GM12878 (cell line): Measurements from ENCODE around the gene NT5E. TPM values are rescaled to one million over a fixed set of nuclear protein-coding genes. Genes with fewer than 3 reads are reported as not detected.

Experiments
- ATAC-seq: fragments of 200-7000 bp; cut with Tn5 transposase; 3 replicates; pipeline ENCODE4 v1.9.1; 2020; ENCODE audit warnings: mild to moderate bottlenecking, moderate library complexity
- BruUV-seq: library from RNA; stranded (reverse); fragments of 400-500 nt; replicated peaks from 2 replicates; lab custom pipeline; 2021; lab: Mats Ljungman, UMichigan
- CTCF ChIA-PET: fragments of 300-600 bp; sonication (Branson Sonifier 250); formaldehyde crosslinking; extraction: SDS; loops from one replicate; lab custom pipeline; 2021; ENCODE audit warnings: inconsistent platforms; lab: Yijun Ruan, JAX
- POLR2A ChIA-PET: fragments of 350-600 bp; formaldehyde crosslinking; extraction: SDS; loops from one replicate; lab custom pipeline; 2021; ENCODE audit warnings: inconsistent platforms; lab: Charles Lee
- RAD21 ChIA-PET: fragments of 300-600 bp; sonication (Branson Sonifier 250); formaldehyde crosslinking; loops from one replicate; lab custom pipeline; 2023; ENCODE audit warnings: antibody characterized with exemption; ENCODE audit not compliant: unreplicated experiment; lab: Charles Lee
- SMC1A ChIA-PET: fragments of 300-600 bp; sonication (Branson Sonifier 250); formaldehyde crosslinking; loops from one replicate; lab custom pipeline; 2023; ENCODE audit not compliant: unreplicated experiment, uncharacterized antibody; lab: Charles Lee
- DNase-seq: peaks from one replicate; pipeline ENCODE4 v3.0.0-alpha.2; 2011; ENCODE audit warnings: low read depth, low spot score
- FAIRE-seq: peaks from 3 replicates; lab custom pipeline; 2011; peaks lifted over from hg19 to GRCh38; lab: Jason Lieb, UNC
- H2AFZ ChIP-seq: 2 replicates; pipeline ENCODE4 v1.6.0; 2011; ENCODE audit warnings: low read depth, low read length, control low read depth; ENCODE audit not compliant: control insufficient read depth
- H3K27ac ChIP-seq: 2 replicates; pipeline ENCODE4 v1.5.1; 2011; ENCODE audit warnings: control low read depth; ENCODE audit not compliant: control insufficient read depth, insufficient read depth
- H3K27me3 ChIP-seq, 2 experiments: replicated peaks in 1 of 2; 2 replicates each; pipeline versions ENCODE4 v1.6.0 to v1.6.1; 2011; ENCODE audit warnings: low read length in 1 of 2; ENCODE audit not compliant: control insufficient read depth in 2 of 2, insufficient read depth in 2 of 2
- H3K36me3 ChIP-seq, 2 experiments: 2 replicates each; pipeline ENCODE4 v1.5.1; 2011; ENCODE audit warnings: low read length in 1 of 2; ENCODE audit not compliant: control insufficient read depth in 2 of 2, insufficient read depth in 2 of 2
- H3K4me1 ChIP-seq: 2 replicates; pipeline ENCODE4 v1.6.1; 2011; ENCODE audit warnings: mild to moderate bottlenecking, low read length, moderate library complexity, mixed read lengths; ENCODE audit not compliant: control insufficient read depth, insufficient read depth
- H3K4me2 ChIP-seq: 2 replicates; pipeline ENCODE4 v1.6.0; 2011; ENCODE audit warnings: control low read depth; ENCODE audit not compliant: control insufficient read depth, insufficient read depth
- H3K4me3 ChIP-seq: fragments of 200-600 bp; sonication (generic); 2 replicates; pipeline ENCODE4 v1.5.1; 2016
- H3K79me2 ChIP-seq: 2 replicates; pipeline ENCODE4 v1.6.0; 2011; ENCODE audit warnings: low read length; ENCODE audit not compliant: control insufficient read depth, insufficient read depth
- H3K9ac ChIP-seq: 2 replicates; pipeline ENCODE4 v1.8.0; 2011; ENCODE audit warnings: low read length, control low read depth, mixed read lengths; ENCODE audit not compliant: control insufficient read depth, insufficient read depth
- H3K9me3 ChIP-seq: replicated peaks from 3 replicates; pipeline ENCODE4 v1.5.1; 2011; ENCODE audit warnings: mild to moderate bottlenecking, low read length; ENCODE audit not compliant: control insufficient read depth, insufficient read depth
- H4K20me1 ChIP-seq: 2 replicates; pipeline ENCODE4 v1.6.0; 2011; ENCODE audit not compliant: control insufficient read depth, insufficient read depth
- NFYB ChIP-seq: IDR thresholded peaks from 2 replicates; pipeline ENCODE4 v1.6.1; 2011; ENCODE audit warnings: low read depth, mild to moderate bottlenecking, low read length, improper control_type of control experiment, moderate library complexity; ENCODE audit not compliant: insufficient read depth
- RBBP5 ChIP-seq: fragments of 200-600 bp; sonication (generic); conservative IDR thresholded peaks from 2 replicates; pipeline ENCODE4 v1.6.1; 2016
- SIX5 ChIP-seq: IDR thresholded peaks from 2 replicates; pipeline ENCODE4 v1.6.1; 2011; ENCODE audit warnings: mild to moderate bottlenecking, low read depth, low read length, moderate library complexity; ENCODE audit not compliant: severe bottlenecking
- SKIL ChIP-seq: fragments of 450-650 bp; IDR thresholded peaks from 2 replicates; pipeline ENCODE4 v1.6.1; 2017; ENCODE audit warnings: mild to moderate bottlenecking, low read depth, inconsistent platforms; ENCODE audit not compliant: poor library complexity, severe bottlenecking
- SREBF2 ChIP-seq: IDR thresholded peaks from 2 replicates; pipeline ENCODE4 v1.6.1; 2012; ENCODE audit warnings: mild to moderate bottlenecking, low read length
- WGBS: methylation state at CpG from one replicate; pipeline ENCODE4 v1.1.6; 2016; ENCODE audit warnings: low lambda C conversion rate; ENCODE audit not compliant: insufficient replicate concordance, insufficient coverage; ENCODE audit errors: missing lambda C conversion rate; 5-methylcytosine and 5-hydroxymethylcytosine counted together
- in situ Hi-C: fragments of 300-500 bp; cut with MboI; formaldehyde crosslinking; loops from 9 replicates; pipeline ENCODE4 v1.14.3; 2018; ENCODE audit warnings: mixed read lengths
- intact Hi-C: fragments of 100-400 bp; cut with micrococcal nuclease; formaldehyde crosslinking; loops from one replicate; pipeline ENCODE4 v1.14.2; 2022; ENCODE audit not compliant: unreplicated experiment
- polyA plus RNA-seq, 11 experiments: library from polyadenylated mRNA; depleted of rRNA in 4 of 11; unstranded in 6 of 11; stranded (reverse) in 5 of 11; fragments of >200 nt; fragmentation: Nextera tagmentation in 4 of 11; fragmentation: Illumina TruSeq in 1 of 11; extraction: Ambion mirVana in 4 of 11; extraction: Trizol in 1 of 11; gene quantifications; 1 replicate in 1 of 11; 2 replicates in 10 of 11; pipeline versions ENCODE4 v1.2.1 to v1.2.3, GENCODE V29; 2011 to 2016; ENCODE audit warnings: inconsistent platforms in 2 of 11, missing spikeins in 2 of 11, low read depth in 1 of 11
- total RNA-seq, 4 experiments: library from RNA; depleted of rRNA in 3 of 4; stranded (reverse); fragments of >200 nt in 3 of 4; fragmentation: Illumina TruSeq in 1 of 4; extraction: Trizol in 1 of 4; gene quantifications; 2 replicates each; pipeline versions ENCODE4 v1.2.1 to v1.2.3, GENCODE V29; 2013 to 2021
- TF ChIP-seq, protein P1 (sequence below): IDR thresholded peaks from 2 replicates; pipeline ENCODE4 v1.6.1; 2012; ENCODE audit warnings: low read length, inconsistent platforms
- TF ChIP-seq, protein P2 (sequence below): IDR thresholded peaks from 2 replicates; pipeline ENCODE4 v1.6.1; 2012; ENCODE audit warnings: mild to moderate bottlenecking, low read depth, low read length
- TF ChIP-seq, protein P3 (sequence below): fragments of 450-650 bp; formaldehyde crosslinking; IDR thresholded peaks from 2 replicates; pipeline ENCODE4 v1.4.0; 2020; ENCODE audit warnings: mild to moderate bottlenecking, moderate library complexity

The NT5E gene
- total and polyA plus RNA-seq, 10 of the 15 experiments (the other 5 are each of a cell fraction or from before 2014, with no cell fraction given), result 1.9 to 9.7 (median 7.3) TPM

DNA sequence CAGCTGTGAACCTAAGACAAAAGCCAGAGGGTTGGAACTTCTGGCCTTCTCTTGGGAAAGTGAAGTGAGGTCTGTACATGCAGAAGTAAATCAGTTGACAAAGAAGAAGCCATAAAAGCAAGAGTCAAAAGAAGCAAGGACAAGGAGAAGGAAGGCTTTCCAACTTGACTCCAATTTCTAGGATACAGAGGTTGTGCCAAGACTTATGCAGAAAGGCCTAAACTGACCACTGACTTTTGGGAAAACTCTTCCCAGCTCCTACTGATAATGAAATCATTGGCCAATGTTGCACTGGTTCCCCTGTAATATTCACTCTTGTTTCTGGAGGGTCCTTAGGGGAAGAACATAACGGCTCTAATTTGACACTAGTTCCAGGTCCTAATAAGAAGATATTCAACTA is 29.3 kb upstream of the NT5E start:
- Histone ChIP-seq H3K4me2 (no peak overlapping the region), H3K4me3 (no peak overlapping the region), H3K9ac (no peak overlapping the region), H3K79me2 (no peaks in the 10 kb centered on the region), H3K36me3 (no peaks in the 10 kb centered on the region), H3K9me3 (peaks cover 3% of the 10 kb centered on the region; the same call in 2 of the 3 replicates), H3K27me3 (no peaks in the 10 kb centered on the region), H2AFZ (no peak overlapping the region), H4K20me1 (no peaks in the 10 kb centered on the region), H3K4me1 (peaks cover 9% of the 10 kb centered on the region), H3K27ac (no peak overlapping the region)
- FAIRE-seq (no peak), DNase-seq (no peak), ATAC-seq (no peak)
- POLR2A ChIA-PET, result interaction anchor here (4.7 kb wide), 1 partner anchor 29 kb away, joined by 27 read pairs; the partner anchor contains the start of gene NT5E
- SMC1A ChIA-PET, result interaction anchor here (1.0 to 2.4 kb wide), 5 partner anchors 10 to 63 kb away, joined by 5 to 11 read pairs (median 6); partner anchors contain the start of gene NT5E
- WGBS, result 94% methylated on average over 1 of the region's 1 CpG
- in situ Hi-C loops, result no loop called here
- RAD21 ChIA-PET, result interaction anchor here (1.2 to 4.4 kb wide), 2 partner anchors 17 to 25 kb away, joined by 3 to 34 read pairs; no protein-coding TSS in a partner anchor
- CTCF ChIA-PET, result interaction anchor here (1.1 to 4.1 kb wide), 5 partner anchors 12 to 63 kb away, joined by 3 to 17 read pairs (median 7); no protein-coding TSS in a partner anchor
- intact Hi-C loops, result no loop called here
- no TSS peak for BruUV-seq
- TF ChIP-seq, protein P1, sequence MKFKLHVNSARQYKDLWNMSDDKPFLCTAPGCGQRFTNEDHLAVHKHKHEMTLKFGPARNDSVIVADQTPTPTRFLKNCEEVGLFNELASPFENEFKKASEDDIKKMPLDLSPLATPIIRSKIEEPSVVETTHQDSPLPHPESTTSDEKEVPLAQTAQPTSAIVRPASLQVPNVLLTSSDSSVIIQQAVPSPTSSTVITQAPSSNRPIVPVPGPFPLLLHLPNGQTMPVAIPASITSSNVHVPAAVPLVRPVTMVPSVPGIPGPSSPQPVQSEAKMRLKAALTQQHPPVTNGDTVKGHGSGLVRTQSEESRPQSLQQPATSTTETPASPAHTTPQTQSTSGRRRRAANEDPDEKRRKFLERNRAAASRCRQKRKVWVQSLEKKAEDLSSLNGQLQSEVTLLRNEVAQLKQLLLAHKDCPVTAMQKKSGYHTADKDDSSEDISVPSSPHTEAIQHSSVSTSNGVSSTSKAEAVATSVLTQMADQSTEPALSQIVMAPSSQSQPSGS, result no peak
- TF ChIP-seq SREBF2 (no peak), RBBP5 (no peak), SIX5 (no peak), SKIL (no peak), NFYB (no peak)
- TF ChIP-seq, protein P2, sequence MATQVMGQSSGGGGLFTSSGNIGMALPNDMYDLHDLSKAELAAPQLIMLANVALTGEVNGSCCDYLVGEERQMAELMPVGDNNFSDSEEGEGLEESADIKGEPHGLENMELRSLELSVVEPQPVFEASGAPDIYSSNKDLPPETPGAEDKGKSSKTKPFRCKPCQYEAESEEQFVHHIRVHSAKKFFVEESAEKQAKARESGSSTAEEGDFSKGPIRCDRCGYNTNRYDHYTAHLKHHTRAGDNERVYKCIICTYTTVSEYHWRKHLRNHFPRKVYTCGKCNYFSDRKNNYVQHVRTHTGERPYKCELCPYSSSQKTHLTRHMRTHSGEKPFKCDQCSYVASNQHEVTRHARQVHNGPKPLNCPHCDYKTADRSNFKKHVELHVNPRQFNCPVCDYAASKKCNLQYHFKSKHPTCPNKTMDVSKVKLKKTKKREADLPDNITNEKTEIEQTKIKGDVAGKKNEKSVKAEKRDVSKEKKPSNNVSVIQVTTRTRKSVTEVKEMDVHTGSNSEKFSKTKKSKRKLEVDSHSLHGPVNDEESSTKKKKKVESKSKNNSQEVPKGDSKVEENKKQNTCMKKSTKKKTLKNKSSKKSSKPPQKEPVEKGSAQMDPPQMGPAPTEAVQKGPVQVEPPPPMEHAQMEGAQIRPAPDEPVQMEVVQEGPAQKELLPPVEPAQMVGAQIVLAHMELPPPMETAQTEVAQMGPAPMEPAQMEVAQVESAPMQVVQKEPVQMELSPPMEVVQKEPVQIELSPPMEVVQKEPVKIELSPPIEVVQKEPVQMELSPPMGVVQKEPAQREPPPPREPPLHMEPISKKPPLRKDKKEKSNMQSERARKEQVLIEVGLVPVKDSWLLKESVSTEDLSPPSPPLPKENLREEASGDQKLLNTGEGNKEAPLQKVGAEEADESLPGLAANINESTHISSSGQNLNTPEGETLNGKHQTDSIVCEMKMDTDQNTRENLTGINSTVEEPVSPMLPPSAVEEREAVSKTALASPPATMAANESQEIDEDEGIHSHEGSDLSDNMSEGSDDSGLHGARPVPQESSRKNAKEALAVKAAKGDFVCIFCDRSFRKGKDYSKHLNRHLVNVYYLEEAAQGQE, result no peak
- TF ChIP-seq, protein P3, sequence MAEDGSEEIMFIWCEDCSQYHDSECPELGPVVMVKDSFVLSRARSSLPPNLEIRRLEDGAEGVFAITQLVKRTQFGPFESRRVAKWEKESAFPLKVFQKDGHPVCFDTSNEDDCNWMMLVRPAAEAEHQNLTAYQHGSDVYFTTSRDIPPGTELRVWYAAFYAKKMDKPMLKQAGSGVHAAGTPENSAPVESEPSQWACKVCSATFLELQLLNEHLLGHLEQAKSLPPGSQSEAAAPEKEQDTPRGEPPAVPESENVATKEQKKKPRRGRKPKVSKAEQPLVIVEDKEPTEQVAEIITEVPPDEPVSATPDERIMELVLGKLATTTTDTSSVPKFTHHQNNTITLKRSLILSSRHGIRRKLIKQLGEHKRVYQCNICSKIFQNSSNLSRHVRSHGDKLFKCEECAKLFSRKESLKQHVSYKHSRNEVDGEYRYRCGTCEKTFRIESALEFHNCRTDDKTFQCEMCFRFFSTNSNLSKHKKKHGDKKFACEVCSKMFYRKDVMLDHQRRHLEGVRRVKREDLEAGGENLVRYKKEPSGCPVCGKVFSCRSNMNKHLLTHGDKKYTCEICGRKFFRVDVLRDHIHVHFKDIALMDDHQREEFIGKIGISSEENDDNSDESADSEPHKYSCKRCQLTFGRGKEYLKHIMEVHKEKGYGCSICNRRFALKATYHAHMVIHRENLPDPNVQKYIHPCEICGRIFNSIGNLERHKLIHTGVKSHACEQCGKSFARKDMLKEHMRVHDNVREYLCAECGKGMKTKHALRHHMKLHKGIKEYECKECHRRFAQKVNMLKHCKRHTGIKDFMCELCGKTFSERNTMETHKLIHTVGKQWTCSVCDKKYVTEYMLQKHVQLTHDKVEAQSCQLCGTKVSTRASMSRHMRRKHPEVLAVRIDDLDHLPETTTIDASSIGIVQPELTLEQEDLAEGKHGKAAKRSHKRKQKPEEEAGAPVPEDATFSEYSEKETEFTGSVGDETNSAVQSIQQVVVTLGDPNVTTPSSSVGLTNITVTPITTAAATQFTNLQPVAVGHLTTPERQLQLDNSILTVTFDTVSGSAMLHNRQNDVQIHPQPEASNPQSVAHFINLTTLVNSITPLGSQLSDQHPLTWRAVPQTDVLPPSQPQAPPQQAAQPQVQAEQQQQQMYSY (CRISPR knock-in tag), result no peak
